Type B pancreatic cell (in vitro differentiated cells): ENCODE data around the gene TMEM30A. TPM values are rescaled to one million over a fixed set of nuclear protein-coding genes. Genes with fewer than 3 reads are reported as not detected.

Experiments
- DNase-seq: peaks from one replicate; pipeline ENCODE4 v3.0.0; 2021; ENCODE audit warnings: mixed read lengths; ENCODE audit not compliant: unreplicated experiment; ENCODE audit errors: extremely low spot score
- H3K27ac Mint-ChIP-seq: 2 replicates; pipeline ENCODE4 v1.8.0; 2021; ENCODE audit warnings: mild to moderate bottlenecking, mixed read lengths
- H3K27me3 Mint-ChIP-seq: 2 replicates; pipeline ENCODE4 v1.8.0; 2021; ENCODE audit warnings: mixed read lengths
- H3K36me3 Mint-ChIP-seq: 2 replicates; pipeline ENCODE4 v1.8.0; 2021; ENCODE audit warnings: mixed read lengths
- H3K4me1 Mint-ChIP-seq: one replicate; pipeline ENCODE4 v1.8.0; 2021; ENCODE audit warnings: mixed read lengths; ENCODE audit not compliant: unreplicated experiment
- H3K4me3 Mint-ChIP-seq: 2 replicates; pipeline ENCODE4 v1.8.0; 2021; ENCODE audit warnings: mild to moderate bottlenecking, mixed read lengths
- H3K9me3 Mint-ChIP-seq: 2 replicates; pipeline ENCODE4 v1.8.0; 2021; ENCODE audit warnings: mixed read lengths
- CTCF ChIP-seq: fragments of 200-600 bp; sonication (generic); conservative IDR thresholded peaks from 2 replicates; pipeline ENCODE4 v1.5.0; 2021; ENCODE audit warnings: antibody characterized with exemption, mild to moderate bottlenecking
- total RNA-seq: library from RNA; stranded (reverse); gene quantifications from 2 replicates; pipeline ENCODE4 v1.2.1, GENCODE V29; 2021; ENCODE audit warnings: low replicate concordance

TMEM30A gene
- total RNA-seq, 1 donor from 2014 or later, result 78.7 TPM

GRCh38 chr6:75291744-75292143, 7.2 kb upstream of the TMEM30A start:
- H3K9me3 Mint-ChIP-seq, result peaks cover 3% of the 10 kb centered on the region
- H3K4me3 Mint-ChIP-seq, result no peak overlapping the region
- no peaks in the 10 kb centered on the region for H3K27me3 Mint-ChIP-seq
- peaks cover 3% of the 10 kb centered on the region for H3K36me3 Mint-ChIP-seq
- TF ChIP-seq CTCF, result no peak
- H3K4me1 Mint-ChIP-seq, result peaks cover 18% of the 10 kb centered on the region
- no peak for DNase-seq
- H3K27ac Mint-ChIP-seq, result no peak overlapping the region

- H3K27me3 Mint-ChIP-seq, result no peaks in the 10 kb centered on the region
- peaks cover 3% of the 10 kb centered on the region for H3K9me3 Mint-ChIP-seq
- H3K4me1 Mint-ChIP-seq, result peaks cover 23% of the 10 kb centered on the region
- no peak overlapping the region for H3K4me3 Mint-ChIP-seq
- H3K36me3 Mint-ChIP-seq, result peaks cover 3% of the 10 kb centered on the region
- no peak for TF ChIP-seq CTCF
- H3K27ac Mint-ChIP-seq, result no peak overlapping the region
- no peak for DNase-seq
These were observed 6.7 kb upstream of the TMEM30A start for GRCh38 chr6:75291331-75291730.

GRCh38 chr6:75290136-75290945, 5.7 kb upstream of the TMEM30A start:
- Mint-ChIP-seq H3K9me3 (peaks cover 3% of the 10 kb centered on the region), H3K36me3 (peaks cover 3% of the 10 kb centered on the region), H3K4me3 (peak overlapping the region; percentile 68), H3K27ac (peak overlapping the region; percentile 92), H3K27me3 (no peaks in the 10 kb centered on the region), H3K4me1 (peaks cover 25% of the 10 kb centered on the region)
- no peak for DNase-seq
- TF ChIP-seq CTCF, result no peak

GRCh38 chr6:75288023-75288422, 3.4 kb upstream of the TMEM30A start:
- Mint-ChIP-seq H3K9me3 (peaks cover 3% of the 10 kb centered on the region), H3K27ac (no peak overlapping the region), H3K36me3 (peaks cover 3% of the 10 kb centered on the region), H3K4me1 (peaks cover 25% of the 10 kb centered on the region), H3K4me3 (no peak overlapping the region), H3K27me3 (no peaks in the 10 kb centered on the region)
- DNase-seq, result no peak
- TF ChIP-seq CTCF, result no peak

- H3K27ac Mint-ChIP-seq, result no peak overlapping the region
- peaks cover 28% of the 10 kb centered on the region for H3K4me1 Mint-ChIP-seq
- H3K36me3 Mint-ChIP-seq, result peaks cover 3% of the 10 kb centered on the region
- no peak for TF ChIP-seq CTCF
- peaks cover 3% of the 10 kb centered on the region for H3K9me3 Mint-ChIP-seq
- DNase-seq, result no peak
- no peak overlapping the region for H3K4me3 Mint-ChIP-seq
- no peaks in the 10 kb centered on the region for H3K27me3 Mint-ChIP-seq
These were observed 2.8 kb upstream of the TMEM30A start for GRCh38 chr6:75287424-75287823.
